Keratinocyte (primary cell): ENCODE measurements around the gene ADIPOR2. TPM values are rescaled to one million over a fixed set of nuclear protein-coding genes. Genes with fewer than 3 reads are reported as not detected.

Experiments used
- DNase-seq: peaks from one replicate; pipeline ENCODE4 v3.0.0-alpha.2; 2011; ENCODE audit warnings: low read depth, missing footprints, low spot score
- FAIRE-seq: peaks from 2 replicates; lab custom pipeline; 2011; peaks lifted over from hg19 to GRCh38; lab: Jason Lieb, UNC
- H2AFZ ChIP-seq: 2 replicates; pipeline ENCODE4 v1.6.0; 2012; ENCODE audit warnings: low read length, control low read depth, inconsistent platforms; ENCODE audit not compliant: control insufficient read depth
- H3K27ac ChIP-seq: 2 replicates; pipeline ENCODE4 v1.5.1; 2011; ENCODE audit warnings: low read length; ENCODE audit not compliant: control insufficient read depth, insufficient read depth
- H3K27me3 ChIP-seq: 3 replicates; pipeline ENCODE4 v1.6.0; 2011; ENCODE audit warnings: low read length; ENCODE audit not compliant: control insufficient read depth, insufficient read depth; ENCODE audit errors: extremely low read depth
- H3K36me3 ChIP-seq, 2 experiments: 2 replicates in 1 of 2; 3 replicates in 1 of 2; pipeline ENCODE4 v1.5.1; 2011; ENCODE audit warnings: low read length in 2 of 2, mild to moderate bottlenecking in 1 of 2; ENCODE audit not compliant: control insufficient read depth in 2 of 2, insufficient read depth in 2 of 2; ENCODE audit errors: extremely low read depth in 1 of 2
- H3K4me1 ChIP-seq: 3 replicates; pipeline ENCODE4 v1.5.1; 2011; ENCODE audit warnings: low read length; ENCODE audit not compliant: control insufficient read depth, insufficient read depth; ENCODE audit errors: extremely low read depth
- H3K4me2 ChIP-seq: 3 replicates; pipeline ENCODE4 v1.6.0; 2011; ENCODE audit warnings: low read depth, low read length; ENCODE audit not compliant: control insufficient read depth, insufficient read depth; ENCODE audit errors: extremely low read depth
- H3K4me3 ChIP-seq, 3 experiments: fragments of 200-600 bp in 1 of 3; sonication (generic) in 1 of 3; 2 replicates in 2 of 3; 3 replicates in 1 of 3; pipeline ENCODE4 v1.5.1; 2011 to 2016; ENCODE audit warnings: low read length in 3 of 3, mild to moderate bottlenecking in 3 of 3, control low read depth in 2 of 3, inconsistent platforms in 1 of 3, low read depth in 1 of 3, mixed read lengths in 1 of 3, mixed run types in 1 of 3, moderate library complexity in 1 of 3; ENCODE audit not compliant: control insufficient read depth in 2 of 3, insufficient read depth in 2 of 3; ENCODE audit errors: extremely low read depth in 1 of 3
- H3K79me2 ChIP-seq: 2 replicates; pipeline ENCODE4 v1.6.0; 2012; ENCODE audit warnings: low read length; ENCODE audit not compliant: control insufficient read depth, insufficient read depth
- H3K9ac ChIP-seq: 3 replicates; pipeline ENCODE4 v1.6.0; 2011; ENCODE audit warnings: low read length; ENCODE audit not compliant: control insufficient read depth, insufficient read depth; ENCODE audit errors: extremely low read depth
- H3K9me1 ChIP-seq: 3 replicates; pipeline ENCODE4 v1.6.0; 2011; ENCODE audit warnings: low read length; ENCODE audit not compliant: control insufficient read depth, insufficient read depth; ENCODE audit errors: extremely low read depth
- H3K9me3 ChIP-seq: 2 replicates; pipeline ENCODE4 v1.5.1; 2012; ENCODE audit warnings: low read depth, low read length; ENCODE audit not compliant: control insufficient read depth
- H4K20me1 ChIP-seq: 3 replicates; pipeline ENCODE4 v1.6.0; 2011; ENCODE audit warnings: low read length; ENCODE audit not compliant: control insufficient read depth, insufficient read depth; ENCODE audit errors: extremely low read depth
- EZH2 ChIP-seq: IDR thresholded peaks from one replicate; pipeline ENCODE4 v1.6.1; 2012; ENCODE audit warnings: inconsistent platforms, mild to moderate bottlenecking, low read length, moderate library complexity
- dilution Hi-C: fragments of 300-500 bp; cut with MboI; formaldehyde crosslinking; loops from one replicate; pipeline ENCODE4 v1.7.0; 2020; ENCODE audit warnings: low sequenced_read_pairs; ENCODE audit not compliant: extremely low pct_ligation_motif_present
- polyA plus RNA-seq, 5 experiments: library from polyadenylated mRNA; depleted of rRNA in 3 of 5; stranded (reverse) in 3 of 5; stranded (forward) in 1 of 5; unstranded in 1 of 5; fragments of >200 nt; gene quantifications; 1 replicate in 1 of 5; 2 replicates in 3 of 5; 3 replicates in 1 of 5; pipeline versions ENCODE4 v1.2.1 to v1.2.3, GENCODE V29; 2011 to 2012; ENCODE audit warnings: missing spikeins in 2 of 5, low read depth in 1 of 5, low replicate concordance in 1 of 5
- TF ChIP-seq, protein P1 (sequence below), 3 experiments: IDR thresholded peaks in 1 of 3; conservative IDR thresholded peaks in 1 of 3; optimal IDR thresholded peaks in 1 of 3; 2 replicates in 2 of 3; 3 replicates in 1 of 3; pipeline versions ENCODE3 to v1.5.1; 2011; ENCODE audit warnings: low read length in 3 of 3, mild to moderate bottlenecking in 3 of 3, moderate library complexity in 2 of 3, control low read depth in 1 of 3, inconsistent platforms in 1 of 3; ENCODE audit not compliant: insufficient read depth in 2 of 3; ENCODE audit errors: extremely low read depth in 1 of 3

The ADIPOR2 gene
- polyA plus RNA-seq, 1 donor (not counting 4 experiments of a cell fraction or from before 2014, with no cell fraction given), result 59.4 TPM

DNA sequence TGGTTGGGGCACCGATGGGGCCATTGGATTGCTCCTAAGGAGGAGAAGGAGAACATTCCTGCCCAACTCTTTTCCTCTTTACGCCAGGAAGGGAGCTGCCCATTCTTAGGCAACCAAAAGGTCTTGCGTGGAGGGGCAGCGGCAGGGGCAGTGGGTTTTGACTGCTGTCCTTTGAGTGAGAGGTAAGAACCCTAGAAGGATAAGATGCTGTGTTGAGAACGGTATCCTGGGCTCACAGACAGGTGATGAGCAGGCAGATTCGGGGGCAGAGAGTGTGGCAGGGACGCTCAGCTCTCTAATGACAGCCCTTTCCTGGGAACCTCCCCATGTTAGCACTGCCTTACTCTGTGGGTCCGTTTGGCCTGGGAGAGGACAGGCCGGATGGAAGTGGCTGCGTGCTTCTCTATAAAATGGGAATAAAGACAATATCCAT is 142.7 kb downstream of the ADIPOR2 start:
- H3K9ac ChIP-seq, result no peak overlapping the region
- H2AFZ ChIP-seq, result no peak overlapping the region
- H3K27me3 ChIP-seq, result peaks cover 26% of the 10 kb centered on the region
- H3K4me1 ChIP-seq, result no peaks in the 10 kb centered on the region
- H4K20me1 ChIP-seq, result no peaks in the 10 kb centered on the region
- no peaks in the 10 kb centered on the region for H3K79me2 ChIP-seq
- H3K27ac ChIP-seq, result no peak overlapping the region
- H3K4me2 ChIP-seq, result no peak overlapping the region
- no peaks in the 10 kb centered on the region for H3K36me3 ChIP-seq
- H3K4me3 ChIP-seq, result no peak overlapping the region
- H3K9me3 ChIP-seq, result no peaks in the 10 kb centered on the region
- FAIRE-seq, result no peak
- TF ChIP-seq, protein P1, sequence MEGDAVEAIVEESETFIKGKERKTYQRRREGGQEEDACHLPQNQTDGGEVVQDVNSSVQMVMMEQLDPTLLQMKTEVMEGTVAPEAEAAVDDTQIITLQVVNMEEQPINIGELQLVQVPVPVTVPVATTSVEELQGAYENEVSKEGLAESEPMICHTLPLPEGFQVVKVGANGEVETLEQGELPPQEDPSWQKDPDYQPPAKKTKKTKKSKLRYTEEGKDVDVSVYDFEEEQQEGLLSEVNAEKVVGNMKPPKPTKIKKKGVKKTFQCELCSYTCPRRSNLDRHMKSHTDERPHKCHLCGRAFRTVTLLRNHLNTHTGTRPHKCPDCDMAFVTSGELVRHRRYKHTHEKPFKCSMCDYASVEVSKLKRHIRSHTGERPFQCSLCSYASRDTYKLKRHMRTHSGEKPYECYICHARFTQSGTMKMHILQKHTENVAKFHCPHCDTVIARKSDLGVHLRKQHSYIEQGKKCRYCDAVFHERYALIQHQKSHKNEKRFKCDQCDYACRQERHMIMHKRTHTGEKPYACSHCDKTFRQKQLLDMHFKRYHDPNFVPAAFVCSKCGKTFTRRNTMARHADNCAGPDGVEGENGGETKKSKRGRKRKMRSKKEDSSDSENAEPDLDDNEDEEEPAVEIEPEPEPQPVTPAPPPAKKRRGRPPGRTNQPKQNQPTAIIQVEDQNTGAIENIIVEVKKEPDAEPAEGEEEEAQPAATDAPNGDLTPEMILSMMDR (optimal IDR thresholded peaks at IDR 0.05 in 1 of 3, IDR thresholded peaks at IDR 0.05 in 1 of 3, conservative IDR thresholded peaks at IDR 0.05 in 1 of 3; ENCODE audit: extremely low read depth in 1 of 3, insufficient read depth in 2 of 3, low read length in 3 of 3), result no peak
- no peak for TF ChIP-seq EZH2
- DNase-seq, result no peak
- dilution Hi-C loops, result no loop called here
- no peaks in the 10 kb centered on the region for H3K9me1 ChIP-seq

DNA sequence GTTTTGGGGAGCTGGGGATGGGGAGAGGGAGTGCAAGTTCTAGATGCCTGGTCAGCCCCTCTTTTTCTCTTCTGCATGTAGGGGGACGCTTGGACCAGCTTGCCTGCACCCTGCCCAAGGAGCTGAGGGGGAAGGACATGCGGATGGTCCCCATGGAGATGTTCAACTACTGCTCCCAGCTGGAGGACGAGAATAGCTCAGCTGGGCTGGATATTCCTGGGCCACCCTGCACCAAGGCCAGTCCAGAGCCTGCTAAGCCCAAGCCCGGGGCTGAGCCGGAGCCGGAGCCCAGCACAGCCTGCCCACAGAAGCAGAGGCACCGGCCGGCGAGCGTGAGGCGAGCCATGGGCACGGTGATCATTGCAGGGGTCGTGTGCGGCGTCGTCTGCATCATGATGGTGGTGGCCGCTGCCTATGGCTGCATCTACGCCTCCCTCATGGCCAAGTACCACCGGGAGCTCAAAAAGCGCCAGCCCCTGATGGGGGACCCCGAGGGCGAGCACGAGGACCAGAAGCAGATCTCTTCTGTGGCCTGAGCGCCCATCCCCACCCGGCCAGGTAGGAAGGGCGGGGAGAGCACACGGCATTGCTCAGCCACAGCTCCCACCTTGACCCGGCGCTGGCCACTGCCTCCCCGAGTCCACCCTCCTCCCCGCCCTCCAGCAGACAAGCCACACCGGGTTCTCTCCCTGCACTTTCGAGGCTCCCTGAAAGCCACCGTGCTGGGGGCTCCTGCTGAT is 143.5 kb downstream of the ADIPOR2 start:
- H3K4me3 ChIP-seq, result no peak overlapping the region
- TF ChIP-seq, protein P1 (optimal IDR thresholded peaks at IDR 0.05 in 1 of 3, IDR thresholded peaks at IDR 0.05 in 1 of 3, conservative IDR thresholded peaks at IDR 0.05 in 1 of 3; ENCODE audit: extremely low read depth in 1 of 3, insufficient read depth in 2 of 3, low read length in 3 of 3), result no peak
- TF ChIP-seq EZH2, result no peak
- H3K27me3 ChIP-seq, result peaks cover 26% of the 10 kb centered on the region
- FAIRE-seq (no peak), DNase-seq (no peak)
- no peaks in the 10 kb centered on the region for H3K4me1 ChIP-seq
- dilution Hi-C loops, result no loop called here
- H3K36me3 ChIP-seq, result no peaks in the 10 kb centered on the region
- no peaks in the 10 kb centered on the region for H3K9me1 ChIP-seq
- H3K9ac ChIP-seq, result no peak overlapping the region
- H3K9me3 ChIP-seq, result no peaks in the 10 kb centered on the region
- no peaks in the 10 kb centered on the region for H4K20me1 ChIP-seq
- H2AFZ ChIP-seq, result no peak overlapping the region
- no peaks in the 10 kb centered on the region for H3K79me2 ChIP-seq
- no peak overlapping the region for H3K27ac ChIP-seq
- H3K4me2 ChIP-seq, result no peak overlapping the region
